ENCODE results near the gene SLC29A3. TPM values are rescaled to one million over a fixed set of nuclear protein-coding genes. Genes with fewer than 3 reads are reported as not detected.

SLC29A3 gene
- total and polyA plus RNA-seq, 2 of the 8 experiments (the other 6 are each of a cell fraction or from before 2014, with no cell fraction given) = 14.0 to 24.6 TPM

DNA sequence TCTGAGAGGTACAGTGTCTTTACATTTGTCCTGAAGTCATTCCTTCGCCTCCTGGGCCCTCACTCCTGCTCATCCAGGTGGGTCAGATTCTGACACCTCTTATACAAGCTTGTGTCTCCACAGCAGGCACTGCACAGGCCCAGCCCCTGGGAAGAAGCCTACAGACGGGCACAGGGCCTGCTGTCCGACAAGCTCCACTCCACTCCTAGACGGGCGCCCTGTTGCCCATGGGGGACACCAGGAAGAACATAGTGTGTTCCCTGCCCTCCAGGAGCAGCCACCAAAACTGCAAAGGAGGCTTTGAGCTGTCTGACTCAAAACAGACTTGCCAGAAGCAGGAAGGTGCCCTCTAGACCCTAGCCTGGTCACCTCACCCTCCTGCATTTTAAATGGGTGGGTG, 45.6 kb upstream of the SLC29A3 start (continued):
- TF ChIP-seq CHD2 (IDR thresholded peaks at IDR 0.05; ENCODE audit: low read length) (no peak), CREB1 (IDR thresholded peaks at IDR 0.05) (no peak), SAP30 (IDR thresholded peaks at IDR 0.05; ENCODE audit: insufficient read depth, insufficient replicate concordance, low read length) (no peak), SUZ12 (IDR thresholded peaks at IDR 0.05; ENCODE audit: low read length) (no peak), BRCA1 (IDR thresholded peaks at IDR 0.05; ENCODE audit: low read depth, low read length) (no peak), GABPA (IDR thresholded peaks at IDR 0.05; ENCODE audit: borderline replicate concordance, insufficient read depth, low read length) (no peak), RNF2 (IDR thresholded peaks at IDR 0.05; ENCODE audit: borderline replicate concordance, low read depth, low read length, missing control alignments, poor library complexity, severe bottlenecking) (no peak)
- TF ChIP-seq, protein P1, sequence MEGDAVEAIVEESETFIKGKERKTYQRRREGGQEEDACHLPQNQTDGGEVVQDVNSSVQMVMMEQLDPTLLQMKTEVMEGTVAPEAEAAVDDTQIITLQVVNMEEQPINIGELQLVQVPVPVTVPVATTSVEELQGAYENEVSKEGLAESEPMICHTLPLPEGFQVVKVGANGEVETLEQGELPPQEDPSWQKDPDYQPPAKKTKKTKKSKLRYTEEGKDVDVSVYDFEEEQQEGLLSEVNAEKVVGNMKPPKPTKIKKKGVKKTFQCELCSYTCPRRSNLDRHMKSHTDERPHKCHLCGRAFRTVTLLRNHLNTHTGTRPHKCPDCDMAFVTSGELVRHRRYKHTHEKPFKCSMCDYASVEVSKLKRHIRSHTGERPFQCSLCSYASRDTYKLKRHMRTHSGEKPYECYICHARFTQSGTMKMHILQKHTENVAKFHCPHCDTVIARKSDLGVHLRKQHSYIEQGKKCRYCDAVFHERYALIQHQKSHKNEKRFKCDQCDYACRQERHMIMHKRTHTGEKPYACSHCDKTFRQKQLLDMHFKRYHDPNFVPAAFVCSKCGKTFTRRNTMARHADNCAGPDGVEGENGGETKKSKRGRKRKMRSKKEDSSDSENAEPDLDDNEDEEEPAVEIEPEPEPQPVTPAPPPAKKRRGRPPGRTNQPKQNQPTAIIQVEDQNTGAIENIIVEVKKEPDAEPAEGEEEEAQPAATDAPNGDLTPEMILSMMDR (IDR thresholded peaks at IDR 0.05; ENCODE audit: control extremely low read depth in 1 of 3, insufficient read depth in 1 of 3, low read depth in 1 of 3, low read length in 3 of 3) = no peak

Measured in H1 (cell line).